T-helper 1 cell (primary cell): ENCODE results near the gene PRDM11.

ENCODE experiments used
- DNase-seq, 5 donors: peaks; one replicate each; pipeline ENCODE4 v3.0.0-alpha.2; 2012 to 2020

PRDM11 gene

DNA sequence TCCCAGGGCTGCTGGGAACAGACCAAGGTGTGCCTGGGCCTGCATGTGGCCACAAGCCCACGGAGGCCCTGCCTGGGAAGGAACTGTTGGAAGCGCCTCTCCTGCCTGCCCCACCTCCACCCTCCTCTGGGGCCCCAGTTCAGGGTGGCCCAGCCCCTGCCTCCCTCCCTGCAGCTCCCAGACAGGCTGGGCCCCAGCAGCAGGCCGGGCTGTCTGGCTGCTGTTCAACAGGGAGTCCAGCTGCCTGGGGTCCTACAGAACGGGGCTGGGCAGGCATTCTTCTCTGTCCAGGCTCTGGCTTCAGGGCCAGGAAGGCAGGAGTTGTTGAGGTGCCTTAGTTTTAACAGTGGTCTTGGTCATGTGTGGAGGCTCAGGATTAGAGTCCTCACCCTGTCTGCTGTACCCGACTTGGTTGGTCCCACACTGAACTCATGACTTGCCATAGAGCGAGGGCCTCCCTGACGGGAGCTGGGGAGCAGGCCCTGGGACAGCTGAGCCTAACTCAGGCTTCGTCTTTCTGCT is 11.8 kb downstream of the PRDM11 start:
- no peak for DNase-seq

- no peak for DNase-seq
Observed at GRCh38 chr11:45158891-45159605, 12.6 kb downstream of the PRDM11 start.

GRCh38 chr11:45159781-45160365 is 13.4 kb downstream of the PRDM11 start:
- DNase-seq, result no peak

GRCh38 chr11:45161252-45162063 is 15.0 kb downstream of the PRDM11 start:
- DNase-seq, result no peak

GRCh38 chr11:45162064-45162375 is 15.6 kb downstream of the PRDM11 start:
- DNase-seq, result no peak

GRCh38 chr11:45162916-45163879 is 16.8 kb downstream of the PRDM11 start:
- DNase-seq, result no peak

- DNase-seq, result no peak
Observed at GRCh38 chr11:45163956-45164575, 17.6 kb downstream of the PRDM11 start.

- no peak for DNase-seq
Observed at GRCh38 chr11:45165386-45165785, 18.9 kb downstream of the PRDM11 start.

DNA sequence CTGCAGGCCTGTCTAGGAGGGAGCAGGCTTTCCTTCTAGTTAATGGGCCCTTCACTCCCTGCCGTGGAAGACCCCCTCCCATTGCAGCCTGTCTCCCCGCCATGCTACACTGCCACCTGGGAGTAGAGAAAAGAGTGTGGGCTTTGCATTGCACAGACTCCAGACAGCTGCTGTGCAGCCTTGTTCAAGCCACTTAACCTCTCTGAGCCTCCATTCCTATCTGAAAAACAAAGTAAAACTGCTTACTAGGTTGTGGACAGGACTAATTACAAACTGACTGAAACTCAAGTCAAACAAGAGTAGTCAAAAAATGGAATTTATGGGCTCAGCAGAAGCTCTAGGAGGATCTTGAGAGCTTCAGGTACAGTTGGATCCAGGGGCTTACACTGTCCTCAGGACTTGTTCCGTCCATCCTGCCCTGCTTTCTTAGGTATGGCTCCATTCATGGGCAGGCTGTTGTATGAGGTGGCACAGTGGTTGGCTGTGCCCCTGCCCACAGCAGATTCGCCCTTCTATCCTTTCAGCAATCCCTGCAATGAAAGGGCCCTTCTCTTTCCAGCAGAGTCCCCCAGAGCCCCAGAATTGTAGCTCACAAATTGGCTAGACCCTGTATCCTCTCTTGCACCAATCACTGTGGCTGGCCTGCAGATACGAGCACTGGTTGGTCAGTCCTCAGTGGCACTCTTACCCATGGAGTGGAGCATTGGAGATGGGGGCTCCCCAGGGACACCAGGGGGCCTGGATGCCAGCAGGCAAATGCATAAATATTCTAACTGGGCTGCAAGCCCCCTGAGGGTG is 19.6 kb downstream of the PRDM11 start:
- no peak for DNase-seq

DNA sequence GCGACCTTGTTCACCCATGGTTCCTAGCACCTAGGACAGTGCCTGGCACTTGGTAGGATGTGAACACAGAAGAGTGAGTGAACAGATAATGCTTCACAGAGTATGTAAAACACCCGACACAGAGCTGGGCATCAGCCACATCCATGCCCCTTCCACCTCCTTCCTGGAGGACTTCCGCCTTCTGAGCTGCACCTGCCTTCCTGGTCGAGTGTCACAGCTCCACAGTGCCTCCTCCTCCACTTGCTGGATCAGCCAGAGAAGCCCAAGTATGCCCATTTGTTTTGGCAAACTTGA is 20.1 kb downstream of the PRDM11 start:
- DNase-seq, result no peak

DNA sequence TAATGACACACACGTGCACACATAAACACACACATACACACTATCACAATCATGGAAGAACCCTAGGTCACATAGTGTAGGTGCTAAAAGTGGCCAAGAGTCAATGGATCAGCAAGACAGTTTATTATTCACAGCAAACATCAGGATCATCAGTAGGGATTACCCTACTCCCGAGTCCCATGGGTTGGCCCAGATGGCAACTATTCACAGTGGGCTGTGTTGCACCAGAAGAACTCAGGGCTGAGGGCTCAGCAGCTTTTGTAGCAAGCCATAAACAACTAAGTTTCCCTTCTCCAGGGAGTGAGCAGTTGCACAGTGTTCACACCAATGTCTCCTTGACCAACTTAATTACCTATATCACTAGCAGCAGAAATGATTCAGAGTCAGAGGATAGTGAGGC is 20.8 kb downstream of the PRDM11 start:
- DNase-seq, result no peak

- no peak for DNase-seq
Observed at GRCh38 chr11:45168366-45169130, 22.1 kb downstream of the PRDM11 start.

- peak in 1 of 5 donors; percentile 10 for DNase-seq
Observed at GRCh38 chr11:45169310-45170072, 23.1 kb downstream of the PRDM11 start.

GRCh38 chr11:45170484-45170883 is 24.0 kb downstream of the PRDM11 start:
- DNase-seq, result no peak

GRCh38 chr11:45171550-45171949 is 25.1 kb downstream of the PRDM11 start:
- DNase-seq, result no peak

GRCh38 chr11:45173064-45173463 is 26.6 kb downstream of the PRDM11 start:
- DNase-seq, result no peak

DNA sequence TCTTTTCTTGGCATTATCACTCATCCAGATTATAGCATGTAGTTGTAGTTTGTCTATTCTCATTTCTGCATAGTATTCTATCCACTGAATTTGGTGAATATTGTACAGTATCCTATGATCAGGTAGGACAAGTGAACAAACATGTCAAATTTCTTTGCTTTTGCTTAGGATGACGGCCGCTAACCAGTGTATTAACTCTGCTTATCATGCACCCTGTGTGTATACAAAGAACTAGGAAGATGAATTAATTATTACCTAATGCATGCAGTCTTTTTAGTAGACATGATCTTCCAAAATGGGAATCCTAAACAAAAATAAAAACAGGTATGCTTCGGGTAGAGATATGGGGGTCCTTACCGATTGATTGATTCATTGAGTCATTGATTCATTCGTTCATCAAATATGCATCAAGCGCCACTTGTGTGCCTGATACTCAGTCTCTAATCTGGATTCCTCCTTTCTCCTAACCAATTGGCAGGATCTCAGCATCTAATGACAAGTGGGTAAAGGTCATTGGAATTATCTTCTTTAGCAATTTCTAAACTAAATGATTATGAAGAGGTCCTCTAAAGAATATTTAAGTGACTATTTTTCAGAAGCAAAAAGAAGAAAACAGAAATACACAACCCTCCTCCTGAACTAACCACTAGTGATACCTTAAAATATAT is 27.9 kb downstream of the PRDM11 start:
- no peak for DNase-seq

GRCh38 chr11:45174963-45175362 is 28.5 kb downstream of the PRDM11 start:
- no peak for DNase-seq

GRCh38 chr11:45176996-45177395 is 30.6 kb downstream of the PRDM11 start:
- no peak for DNase-seq
